HG03571 (cell line): ENCODE results near the gene AASDH.

Experiments used
- ATAC-seq: cut with Tn5 transposase; IDR thresholded peaks from one replicate; pipeline ENCODE4 v1.9.1; 2021; ENCODE audit not compliant: unreplicated experiment

The AASDH gene

DNA sequence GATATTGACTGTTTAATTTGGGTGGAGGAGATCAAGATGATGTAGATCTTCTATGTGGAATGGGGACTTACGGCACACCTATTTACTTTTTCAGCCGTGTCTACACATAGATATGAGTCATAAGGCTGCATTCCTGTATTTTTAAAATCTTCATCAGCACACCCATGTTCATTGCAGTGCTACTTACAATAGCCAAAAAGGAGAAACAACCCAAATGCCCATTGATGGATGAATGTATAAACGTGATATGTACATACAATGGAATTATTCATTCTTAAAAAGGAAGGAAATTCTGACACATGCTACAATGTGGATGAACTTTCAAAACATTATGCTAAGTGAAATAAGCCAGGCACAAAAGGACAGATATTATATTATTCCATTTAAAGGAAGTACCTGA, 98.6 kb downstream of the AASDH start:
- ATAC-seq, result no peak
